HG03060 (cell line): ENCODE data around the gene CASKIN1.
A peak's percentile ranks its signal among the peaks of the same experiment; 100 is the strongest.
"Not testable (repeated sequence)": the region's sequence is repeated elsewhere in the genome, so short reads cannot be mapped to it uniquely, and the experiment has no call there.

Experiments used
- ATAC-seq: cut with Tn5 transposase; IDR thresholded peaks from one replicate; pipeline ENCODE4 v1.9.1; 2021; ENCODE audit warnings: low read depth, moderate number of reproducible peaks; ENCODE audit not compliant: unreplicated experiment

CASKIN1 gene

DNA sequence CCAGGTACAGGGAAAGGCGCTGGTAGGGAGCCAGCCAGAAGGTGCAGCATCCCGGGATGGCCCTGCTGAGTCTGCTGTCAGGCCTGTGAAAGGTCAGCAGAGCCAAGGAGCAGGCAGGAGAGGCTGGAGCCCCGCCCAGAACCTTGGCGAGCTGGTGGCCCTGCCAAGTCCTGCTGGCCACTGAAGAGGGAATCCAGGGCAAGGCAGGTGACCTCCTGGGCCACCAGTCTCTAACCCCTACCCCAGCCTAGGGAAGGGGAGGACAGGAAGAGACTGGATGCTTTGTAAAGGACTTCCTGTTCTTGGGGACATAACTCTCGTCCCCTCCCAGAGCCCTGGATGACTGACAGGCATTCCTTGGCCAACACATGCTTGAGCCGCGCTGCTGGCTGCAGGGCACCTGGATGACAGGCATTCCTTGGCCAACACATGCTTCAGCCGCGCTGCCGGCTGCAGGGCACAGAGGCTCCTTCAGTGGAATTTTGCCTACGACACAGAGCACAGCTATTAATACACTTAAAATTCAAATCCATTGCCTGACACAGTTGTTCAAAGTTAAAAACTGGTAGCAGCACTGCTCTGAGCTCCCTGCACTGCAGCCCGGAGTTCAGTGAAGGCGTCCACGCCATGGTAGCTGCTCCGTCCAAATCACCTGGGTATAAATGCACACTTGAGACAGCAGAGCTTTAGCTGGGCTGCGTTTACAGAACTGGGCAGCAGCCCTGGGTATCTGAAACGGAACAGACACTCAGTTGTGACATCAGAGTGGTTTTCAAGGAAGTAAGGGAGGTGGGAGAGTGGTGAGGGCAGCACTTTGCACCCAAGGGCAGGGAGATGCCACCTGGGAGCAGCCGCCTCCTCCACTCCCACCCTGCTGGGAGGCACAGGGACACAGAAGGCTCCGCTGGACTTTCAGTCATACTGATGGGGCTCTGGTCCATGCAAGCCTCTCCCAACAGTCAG lies 16.2 kb upstream of the CASKIN1 start:
- ATAC-seq: no peak

- ATAC-seq: no peak
Observed at GRCh38 chr16:2211923-2212347, 15.5 kb upstream of the CASKIN1 start.

DNA sequence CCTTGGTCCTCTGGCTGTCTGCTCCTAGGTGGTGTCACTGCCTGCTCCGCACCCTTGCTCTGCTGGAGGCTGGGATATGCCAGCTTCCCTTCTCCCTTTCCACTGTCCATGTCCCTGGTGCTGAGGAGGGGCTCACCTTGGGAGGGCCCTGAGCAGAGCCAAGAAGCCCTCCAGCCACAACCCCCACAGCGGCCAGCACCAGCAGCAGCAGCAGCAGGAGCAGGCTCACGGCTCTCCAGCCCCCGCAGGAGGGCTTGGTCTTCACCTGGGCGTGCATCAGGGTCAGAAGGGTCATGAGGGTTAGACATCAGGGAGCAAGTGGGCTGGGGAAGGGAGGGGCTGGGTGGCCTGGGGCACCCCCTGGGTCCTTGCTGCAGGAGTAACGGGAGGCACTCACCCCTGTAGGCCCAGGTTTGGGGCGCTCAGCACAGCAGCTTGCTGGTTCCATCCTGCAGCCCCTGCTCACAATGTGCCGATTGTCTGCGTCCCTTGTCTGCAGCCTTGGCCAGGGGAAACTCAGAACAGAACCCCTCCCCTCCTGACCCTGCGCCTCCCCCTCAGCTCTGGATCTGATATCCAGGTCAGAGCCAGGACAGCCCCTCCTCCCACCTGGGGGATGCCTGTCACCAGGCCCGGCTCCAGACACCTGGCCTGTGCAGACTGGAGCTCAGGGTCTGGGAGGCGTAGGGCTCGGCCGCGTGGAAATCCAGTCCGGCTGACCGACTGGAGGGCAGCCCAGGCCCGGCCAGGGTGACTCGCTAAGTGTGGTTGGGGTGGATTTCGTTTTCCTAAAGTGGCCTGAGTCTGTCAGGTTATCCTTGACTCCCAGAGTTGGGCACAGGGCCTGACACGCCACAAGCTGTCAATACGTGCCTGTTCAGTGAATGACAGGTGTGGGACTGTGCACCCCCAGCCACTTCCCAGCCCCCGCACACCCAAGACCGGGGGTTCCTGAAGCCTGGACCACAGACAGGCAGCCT lies 14.3 kb upstream of the CASKIN1 start, which contains the start of gene BRICD5:
BRICD5 (minus strand) TSS at position 478 of the 980 bp plus-strand sequence; CDS start at position 448, 30 bp downstream.
- ATAC-seq: no peak

GRCh38 chr16:2210009-2210332 lies 13.6 kb upstream of the CASKIN1 start:
- no peak for ATAC-seq

GRCh38 chr16:2209258-2210008 lies 13.0 kb upstream of the CASKIN1 start:
- no peak for ATAC-seq

- no peak for ATAC-seq
Observed at GRCh38 chr16:2208772-2209171, 12.4 kb upstream of the CASKIN1 start.

DNA sequence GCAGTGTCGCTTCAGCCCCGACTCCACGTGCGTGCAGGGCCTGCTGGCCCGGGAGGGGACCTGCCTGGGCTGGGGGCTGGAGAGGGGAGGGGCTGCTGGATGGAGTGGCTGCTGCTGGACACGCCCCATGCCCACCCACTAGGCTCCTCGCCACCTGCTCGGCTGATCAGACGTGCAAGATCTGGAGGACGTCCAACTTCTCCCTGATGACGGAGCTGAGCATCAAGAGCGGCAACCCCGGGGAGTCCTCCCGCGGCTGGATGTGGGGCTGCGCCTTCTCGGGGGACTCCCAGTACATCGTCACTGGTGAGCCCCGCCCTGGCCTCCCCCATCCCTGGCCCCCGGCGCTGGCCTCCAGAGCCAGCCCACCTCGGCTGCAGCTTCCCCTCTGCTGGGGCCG lies 11.9 kb upstream of the CASKIN1 start:
- no peak for ATAC-seq

- ATAC-seq: no peak
Observed at GRCh38 chr16:2207872-2208271, 11.5 kb upstream of the CASKIN1 start.

GRCh38 chr16:2206780-2207433 lies 10.5 kb upstream of the CASKIN1 start:
- ATAC-seq: no peak

GRCh38 chr16:2206420-2206779 lies 10.0 kb upstream of the CASKIN1 start:
- ATAC-seq: no peak

GRCh38 chr16:2205967-2206313 lies 9.5 kb upstream of the CASKIN1 start:
- ATAC-seq: peak; percentile 15

- ATAC-seq: peak; percentile 65
Observed at GRCh38 chr16:2205104-2205966, 8.9 kb upstream of the CASKIN1 start, which contains the start of gene MLST8. MLST8 (plus strand) TSS chr16:2205454; CDS start chr16:2206086, 632 bp downstream.

DNA sequence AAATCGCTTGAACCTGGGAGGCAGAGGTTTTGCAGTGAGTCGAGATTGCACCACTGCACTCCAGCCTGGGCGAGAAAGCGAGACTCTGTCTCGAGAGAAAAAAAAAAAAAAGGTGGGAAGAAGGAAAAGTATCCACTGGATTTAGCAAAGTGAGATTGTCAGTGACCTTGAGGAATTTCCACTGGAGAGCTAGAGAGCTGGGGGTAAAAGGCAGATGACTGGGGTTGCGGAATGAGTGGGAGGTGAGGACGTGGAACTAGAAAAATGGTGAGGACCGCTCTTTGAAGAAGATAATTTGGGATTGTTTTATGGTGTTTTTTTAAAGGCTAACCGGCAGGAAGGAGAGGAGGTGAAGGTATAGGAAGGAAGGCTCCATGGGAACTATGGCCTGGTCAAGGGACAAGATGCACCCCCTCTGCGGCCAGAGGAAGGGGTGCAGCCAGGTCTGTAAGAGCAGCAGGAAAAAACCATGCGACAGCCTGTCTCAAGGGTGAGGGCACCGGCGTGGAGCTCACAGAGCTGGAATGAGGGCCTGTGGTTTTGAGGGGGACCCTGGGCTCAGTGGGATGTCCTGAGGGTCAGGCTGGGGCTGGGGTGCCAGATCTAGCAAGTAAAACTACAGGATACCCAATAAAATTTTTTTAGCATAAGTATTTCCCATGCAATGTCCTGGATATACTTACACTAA lies 8.2 kb upstream of the CASKIN1 start:
- no peak for ATAC-seq

DNA sequence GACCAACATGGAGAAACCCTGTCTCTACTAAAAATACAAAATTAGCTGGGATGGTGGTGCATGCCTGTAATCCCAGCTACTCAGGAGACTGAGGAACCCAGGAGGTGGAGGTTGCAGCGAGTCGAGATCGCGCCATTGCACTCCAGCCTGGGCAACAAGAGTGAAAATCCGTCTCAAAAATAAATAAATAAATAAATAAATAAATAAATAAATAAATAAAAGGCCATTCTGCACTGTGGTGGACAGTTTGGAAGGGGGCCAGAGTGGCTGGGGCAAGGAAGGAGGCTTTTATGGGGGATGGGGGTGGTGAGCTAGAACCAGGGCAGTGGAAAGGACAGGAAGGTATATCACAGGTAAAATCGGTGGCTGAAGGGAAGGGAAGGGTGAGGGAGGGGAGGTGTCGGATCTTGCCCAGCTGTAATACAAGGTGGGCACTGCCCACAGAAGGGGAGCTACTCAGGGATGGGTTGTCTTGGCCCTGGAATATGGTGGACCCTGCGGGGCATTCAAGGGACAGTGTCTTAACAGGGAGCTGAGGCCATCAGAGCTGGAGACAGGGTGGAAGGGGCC lies 6.8 kb upstream of the CASKIN1 start:
- ATAC-seq: not testable (repeated sequence)

- ATAC-seq: no peak
Observed at GRCh38 chr16:2200313-2200712, 3.9 kb upstream of the CASKIN1 start.

DNA sequence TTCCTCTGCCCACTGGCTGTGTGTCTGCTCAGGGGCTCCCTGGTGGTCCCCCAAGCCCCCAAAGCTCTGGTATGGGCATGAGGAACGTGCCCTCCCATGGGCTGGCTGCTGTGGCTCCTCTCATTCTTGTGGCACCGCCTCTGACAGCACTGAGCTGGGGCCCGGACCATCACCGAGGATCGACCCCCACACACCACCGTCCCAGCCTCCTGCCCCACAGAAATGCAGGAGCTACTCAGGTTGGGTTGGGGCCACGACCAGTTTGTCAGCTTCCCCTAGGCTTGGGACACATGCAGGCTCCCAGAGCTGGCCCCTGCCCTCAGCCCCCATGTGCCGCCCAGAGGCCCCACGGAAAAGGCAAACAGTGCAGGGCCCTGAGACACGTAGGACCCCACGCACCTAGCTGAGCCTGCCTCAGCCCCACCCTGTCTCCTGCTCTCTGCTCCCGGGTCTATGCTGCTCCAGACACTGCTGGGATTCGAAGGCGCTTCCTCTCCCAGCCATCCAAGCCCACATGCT lies 3.3 kb upstream of the CASKIN1 start:
- ATAC-seq: no peak

- ATAC-seq: no peak
Observed at GRCh38 chr16:2199095-2199494, 2.7 kb upstream of the CASKIN1 start.

DNA sequence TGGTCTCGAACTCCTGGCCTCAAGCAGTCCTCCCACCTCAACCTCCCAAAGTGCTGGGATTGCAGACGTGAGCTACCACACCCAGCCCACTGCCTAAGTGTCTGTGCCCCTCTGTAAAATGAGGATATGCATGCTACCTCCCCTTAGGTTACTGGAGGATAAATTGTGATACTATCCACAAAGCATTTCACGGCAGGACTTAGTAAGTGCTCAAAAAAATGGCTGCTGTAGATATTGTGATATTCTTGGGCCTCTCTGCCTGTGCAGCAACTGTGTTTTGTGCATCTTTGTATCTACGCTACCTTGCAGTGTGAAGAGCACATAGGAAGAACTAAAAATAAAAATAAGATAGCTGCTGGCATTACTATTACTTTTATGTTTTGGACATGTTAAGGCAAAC lies 1.9 kb upstream of the CASKIN1 start:
- ATAC-seq: no peak
